Neural progenitor cell (in vitro differentiated cells): ENCODE measurements around the gene AQP6. TPM values are rescaled to one million over a fixed set of nuclear protein-coding genes. Genes with fewer than 3 reads are reported as not detected.

Source experiments
- DNase-seq: peaks from one replicate; pipeline ENCODE4 v3.0.0-alpha.2; 2016; ENCODE audit warnings: low spot score
- H2AFZ ChIP-seq: fragments of 200-600 bp; sonication (generic); replicated peaks from 2 replicates; pipeline ENCODE4 v1.6.1; 2016; ENCODE audit warnings: antibody characterized with exemption
- H3F3A ChIP-seq: fragments of 200-600 bp; sonication (generic); 2 replicates; pipeline ENCODE4 v1.6.1; 2016; ENCODE audit warnings: antibody characterized with exemption, low read depth
- H3K27ac ChIP-seq: fragments of 200-600 bp; sonication (generic); 2 replicates; pipeline ENCODE4 v1.5.1; 2016; ENCODE audit warnings: mild to moderate bottlenecking
- H3K27me3 ChIP-seq: fragments of 200-600 bp; sonication (generic); 2 replicates; pipeline ENCODE4 v1.6.1; 2016; ENCODE audit warnings: mild to moderate bottlenecking, moderate library complexity
- H3K36me3 ChIP-seq: fragments of 200-600 bp; sonication (generic); 2 replicates; pipeline ENCODE4 v1.5.1; 2016
- H3K4me1 ChIP-seq: fragments of 200-600 bp; sonication (generic); 2 replicates; pipeline ENCODE4 v1.6.1; 2016; ENCODE audit warnings: mixed run types
- H3K4me2 ChIP-seq: fragments of 200-600 bp; sonication (generic); 2 replicates; pipeline ENCODE4 v1.6.1; 2016
- H3K4me3 ChIP-seq: fragments of 200-600 bp; sonication (generic); 2 replicates; pipeline ENCODE4 v1.5.1; 2016
- H3K79me2 ChIP-seq: fragments of 200-600 bp; sonication (generic); 2 replicates; pipeline ENCODE4 v1.6.1; 2016; ENCODE audit warnings: low read depth
- H3K9ac ChIP-seq: fragments of 200-600 bp; sonication (generic); 2 replicates; pipeline ENCODE4 v1.6.1; 2016
- H3K9me3 ChIP-seq: fragments of 200-600 bp; sonication (generic); 2 replicates; pipeline ENCODE4 v1.5.1; 2016; ENCODE audit warnings: low read depth
- H4K20me1 ChIP-seq: fragments of 200-600 bp; sonication (generic); 2 replicates; pipeline ENCODE4 v1.6.1; 2016; ENCODE audit warnings: low read depth
- H3K27ac Mint-ChIP-seq: 3 replicates; pipeline ENCODE4 v1.8.0; 2021; ENCODE audit warnings: mixed read lengths
- H3K27me3 Mint-ChIP-seq: 2 replicates; pipeline ENCODE4 v1.8.0; 2022; ENCODE audit warnings: low read depth, mild to moderate bottlenecking, inconsistent platforms, moderate library complexity, mixed read lengths; ENCODE audit not compliant: insufficient read depth
- H3K36me3 Mint-ChIP-seq: 3 replicates; pipeline ENCODE4 v1.8.0; 2021; ENCODE audit warnings: mixed read lengths
- H3K4me1 Mint-ChIP-seq: 3 replicates; pipeline ENCODE4 v1.8.0; 2021; ENCODE audit warnings: mixed read lengths
- H3K4me3 Mint-ChIP-seq: 3 replicates; pipeline ENCODE4 v1.8.0; 2021; ENCODE audit warnings: mild to moderate bottlenecking, moderate library complexity, mixed read lengths
- H3K9me3 Mint-ChIP-seq: 3 replicates; pipeline ENCODE4 v1.8.0; 2020; ENCODE audit warnings: mixed read lengths
- EZH2 ChIP-seq: fragments of 200-600 bp; sonication (generic); IDR thresholded peaks from 2 replicates; pipeline ENCODE4 v1.6.1; 2017; ENCODE audit warnings: antibody characterized with exemption, mild to moderate bottlenecking, moderate library complexity
- EZH2phosphoT487 ChIP-seq: fragments of 200-600 bp; sonication (generic); IDR thresholded peaks from 2 replicates; pipeline ENCODE4 v1.6.1; 2017; ENCODE audit warnings: antibody characterized with exemption
- total RNA-seq: library from RNA; depleted of rRNA; stranded (reverse); fragments of >200 nt; gene quantifications from 2 replicates; pipeline ENCODE4 v1.2.3, GENCODE V29; 2015; ENCODE audit warnings: low replicate concordance
- TF ChIP-seq, protein P1 (sequence below): fragments of 200-600 bp; sonication (generic); IDR thresholded peaks from 2 replicates; pipeline ENCODE4 v1.5.1; 2017; ENCODE audit warnings: antibody characterized with exemption, mild to moderate bottlenecking

Gene AQP6
- total RNA-seq, 1 donor from 2014 or later = not detected

DNA sequence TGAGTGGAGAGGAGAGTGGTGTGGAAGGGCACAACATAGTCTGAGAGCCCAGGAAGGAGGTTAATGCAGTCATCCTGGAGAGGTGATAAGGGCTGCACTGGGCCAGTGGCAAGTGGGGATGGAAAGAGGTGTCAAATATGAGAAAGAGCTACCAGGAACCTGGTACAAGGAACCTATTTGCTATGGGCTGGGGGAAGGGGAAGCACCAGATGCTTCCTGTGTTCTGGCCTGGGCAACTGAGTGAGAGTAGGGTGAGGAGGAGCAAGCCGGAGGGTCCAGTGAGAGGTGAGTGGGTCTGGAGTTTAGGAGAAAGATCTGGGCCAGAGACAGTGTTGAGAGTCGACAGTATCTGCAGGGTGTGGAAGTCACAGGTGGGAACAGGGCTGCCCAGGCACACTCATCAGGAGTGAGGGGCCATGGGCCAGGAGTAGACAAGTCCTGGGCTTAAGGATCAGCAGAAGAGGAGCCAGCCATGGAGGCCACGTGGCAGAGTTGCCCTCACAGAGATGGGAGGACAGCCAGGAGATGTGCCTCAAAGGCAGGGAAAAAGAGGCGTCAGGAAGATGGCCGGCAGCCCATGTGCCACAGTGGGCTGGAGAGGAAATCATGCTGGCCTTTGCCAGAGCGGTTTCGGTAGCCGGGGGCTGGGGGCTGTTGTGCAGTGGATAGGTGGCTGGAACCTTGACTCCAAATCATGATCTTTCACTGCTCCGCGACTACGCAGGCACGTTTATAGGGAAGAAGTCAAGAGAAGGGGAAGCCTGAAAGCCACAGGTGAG lies 2.9 kb upstream of the AQP6 start:
- peaks cover 61% of the 10 kb centered on the region for H3K27me3 ChIP-seq
- peaks cover 9% of the 10 kb centered on the region for H3K27me3 Mint-ChIP-seq
- no peaks in the 10 kb centered on the region for H3K36me3 ChIP-seq

DNA sequence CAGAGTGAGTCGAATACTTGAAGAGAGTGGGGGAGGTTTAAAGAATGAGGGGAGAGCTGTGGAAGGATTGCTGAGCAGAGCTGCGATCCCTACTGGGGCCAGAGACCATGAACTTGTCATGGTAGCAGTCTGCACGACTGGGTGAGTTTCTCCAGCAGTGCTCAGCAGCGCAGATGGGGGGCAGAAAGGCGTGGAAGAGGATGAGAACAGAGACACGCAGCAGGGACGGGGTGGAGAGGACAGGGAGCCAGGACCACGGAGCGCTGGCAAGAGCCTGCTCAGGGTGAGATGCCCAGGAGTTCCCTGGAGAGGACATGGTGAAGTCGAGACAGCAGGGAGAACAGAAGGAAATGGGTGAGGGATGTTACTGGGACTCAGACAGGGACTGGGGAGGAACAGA lies 2.1 kb upstream of the AQP6 start:
- H3K4me1 ChIP-seq = no peaks in the 10 kb centered on the region
- no peaks in the 10 kb centered on the region for H3K79me2 ChIP-seq
- Mint-ChIP-seq H3K27ac (no peak overlapping the region), H3K4me3 (no peak overlapping the region), H3K36me3 (no peaks in the 10 kb centered on the region), H3K27me3 (peaks cover 10% of the 10 kb centered on the region), H3K9me3 (no peaks in the 10 kb centered on the region), H3K4me1 (peaks cover 19% of the 10 kb centered on the region)
- H3K9me3 ChIP-seq = no peaks in the 10 kb centered on the region
- TF ChIP-seq, protein P1, sequence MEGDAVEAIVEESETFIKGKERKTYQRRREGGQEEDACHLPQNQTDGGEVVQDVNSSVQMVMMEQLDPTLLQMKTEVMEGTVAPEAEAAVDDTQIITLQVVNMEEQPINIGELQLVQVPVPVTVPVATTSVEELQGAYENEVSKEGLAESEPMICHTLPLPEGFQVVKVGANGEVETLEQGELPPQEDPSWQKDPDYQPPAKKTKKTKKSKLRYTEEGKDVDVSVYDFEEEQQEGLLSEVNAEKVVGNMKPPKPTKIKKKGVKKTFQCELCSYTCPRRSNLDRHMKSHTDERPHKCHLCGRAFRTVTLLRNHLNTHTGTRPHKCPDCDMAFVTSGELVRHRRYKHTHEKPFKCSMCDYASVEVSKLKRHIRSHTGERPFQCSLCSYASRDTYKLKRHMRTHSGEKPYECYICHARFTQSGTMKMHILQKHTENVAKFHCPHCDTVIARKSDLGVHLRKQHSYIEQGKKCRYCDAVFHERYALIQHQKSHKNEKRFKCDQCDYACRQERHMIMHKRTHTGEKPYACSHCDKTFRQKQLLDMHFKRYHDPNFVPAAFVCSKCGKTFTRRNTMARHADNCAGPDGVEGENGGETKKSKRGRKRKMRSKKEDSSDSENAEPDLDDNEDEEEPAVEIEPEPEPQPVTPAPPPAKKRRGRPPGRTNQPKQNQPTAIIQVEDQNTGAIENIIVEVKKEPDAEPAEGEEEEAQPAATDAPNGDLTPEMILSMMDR = no peak
- TF ChIP-seq EZH2 (no peak), EZH2phosphoT487 (no peak)
- no peaks in the 10 kb centered on the region for H3F3A ChIP-seq
- H3K27me3 ChIP-seq = peaks cover 55% of the 10 kb centered on the region
- H3K27ac ChIP-seq = no peak overlapping the region
- no peak overlapping the region for H3K9ac ChIP-seq
- H3K4me2 ChIP-seq = no peak overlapping the region
- no peak overlapping the region for H2AFZ ChIP-seq
- H3K4me3 ChIP-seq = no peak overlapping the region
- DNase-seq = no peak
- no peaks in the 10 kb centered on the region for H4K20me1 ChIP-seq
- no peaks in the 10 kb centered on the region for H3K36me3 ChIP-seq

More for the DNA sequence above, 2.9 kb upstream of the AQP6 start:
- Histone ChIP-seq H3K9me3 (no peaks in the 10 kb centered on the region), H3K4me1 (no peaks in the 10 kb centered on the region), H4K20me1 (no peaks in the 10 kb centered on the region), H3K9ac (no peak overlapping the region), H2AFZ (no peak overlapping the region), H3K27ac (no peak overlapping the region), H3K4me3 (no peak overlapping the region), H3K79me2 (no peaks in the 10 kb centered on the region), H3K4me2 (no peak overlapping the region), H3F3A (no peaks in the 10 kb centered on the region)
- Mint-ChIP-seq H3K4me3 (no peak overlapping the region), H3K9me3 (no peaks in the 10 kb centered on the region), H3K27ac (no peak overlapping the region), H3K4me1 (peaks cover 19% of the 10 kb centered on the region), H3K36me3 (no peaks in the 10 kb centered on the region)
- DNase-seq = no peak
- TF ChIP-seq EZH2 (no peak), EZH2phosphoT487 (no peak)
- TF ChIP-seq, protein P1 = no peak

DNA sequence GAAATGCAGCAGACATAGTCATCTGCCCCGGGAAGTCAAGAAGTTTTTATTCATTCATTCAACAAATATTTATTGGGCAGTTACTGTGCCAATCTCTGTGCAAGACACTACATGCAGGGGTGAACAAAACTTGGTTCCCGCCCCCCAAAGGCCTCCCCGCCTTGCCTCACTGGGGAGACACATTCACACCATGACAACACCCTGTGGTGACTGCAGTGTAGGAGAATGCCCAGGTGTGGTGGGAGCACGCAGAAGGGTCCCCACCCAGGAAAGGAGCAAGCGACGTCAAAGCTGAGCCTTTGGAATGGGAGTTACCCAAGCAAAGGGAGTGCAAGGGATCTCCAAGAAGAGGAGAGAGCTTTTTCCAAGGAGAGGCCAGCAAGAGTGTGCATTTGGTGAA lies 1.6 kb upstream of the AQP6 start:
- H3K27me3 ChIP-seq = peaks cover 50% of the 10 kb centered on the region
- no peak overlapping the region for H2AFZ ChIP-seq
- no peaks in the 10 kb centered on the region for H3K79me2 ChIP-seq
- no peaks in the 10 kb centered on the region for H3F3A ChIP-seq
- no peak for DNase-seq
- Mint-ChIP-seq H3K36me3 (no peaks in the 10 kb centered on the region), H3K27ac (no peak overlapping the region), H3K27me3 (peaks cover 9% of the 10 kb centered on the region), H3K9me3 (no peaks in the 10 kb centered on the region), H3K4me1 (peaks cover 18% of the 10 kb centered on the region), H3K4me3 (no peak overlapping the region)
- no peaks in the 10 kb centered on the region for H3K36me3 ChIP-seq
- H3K9me3 ChIP-seq = no peaks in the 10 kb centered on the region
- no peak overlapping the region for H3K4me2 ChIP-seq
- H3K4me3 ChIP-seq = no peak overlapping the region
- H3K27ac ChIP-seq = no peak overlapping the region
- no peak for TF ChIP-seq EZH2
- TF ChIP-seq EZH2phosphoT487 = no peak
- TF ChIP-seq, protein P1 = no peak
- no peaks in the 10 kb centered on the region for H4K20me1 ChIP-seq
- H3K4me1 ChIP-seq = no peaks in the 10 kb centered on the region
- no peak overlapping the region for H3K9ac ChIP-seq
